GM23338 (cell line): ENCODE data around the gene CCDC50. TPM values are rescaled to one million over a fixed set of nuclear protein-coding genes. Genes with fewer than 3 reads are reported as not detected.

ENCODE experiments used
- ATAC-seq: fragments of 200-7000 bp; cut with Tn5 transposase; 3 replicates; pipeline ENCODE4 v1.9.1; 2020
- DNase-seq: peaks from one replicate; pipeline ENCODE4 v3.0.0-alpha.2; 2015; ENCODE audit warnings: low spot score
- H2AFZ ChIP-seq: fragments of 200-600 bp; sonication (generic); 2 replicates; pipeline ENCODE4 v1.8.0; 2016; ENCODE audit warnings: antibody characterized with exemption, mild to moderate bottlenecking, moderate library complexity
- H3F3A ChIP-seq: fragments of 200-600 bp; sonication (generic); replicated peaks from 2 replicates; pipeline ENCODE4 v1.8.0; 2017; ENCODE audit warnings: antibody characterized with exemption, mixed run types, low read depth
- H3K27ac ChIP-seq: fragments of 200-600 bp; sonication (generic); 2 replicates; pipeline ENCODE4 v1.6.1; 2016; ENCODE audit warnings: low read depth
- H3K27me3 ChIP-seq: fragments of 200-600 bp; sonication (generic); 2 replicates; pipeline ENCODE4 v1.8.0; 2016; ENCODE audit warnings: mild to moderate bottlenecking, mixed run types, moderate library complexity; ENCODE audit not compliant: insufficient read depth
- H3K36me3 ChIP-seq: fragments of 200-600 bp; sonication (generic); 2 replicates; pipeline ENCODE4 v1.8.0; 2016; ENCODE audit warnings: mild to moderate bottlenecking; ENCODE audit not compliant: insufficient read depth
- H3K4me1 ChIP-seq: fragments of 200-600 bp; sonication (generic); 2 replicates; pipeline ENCODE4 v1.8.0; 2016; ENCODE audit warnings: mild to moderate bottlenecking, moderate library complexity; ENCODE audit not compliant: insufficient read depth
- H3K4me2 ChIP-seq: fragments of 200-600 bp; sonication (generic); 2 replicates; pipeline ENCODE4 v1.7.1; 2017; ENCODE audit warnings: mixed run types
- H3K4me3 ChIP-seq: fragments of 200-600 bp; sonication (generic); 2 replicates; pipeline ENCODE4 v1.6.1; 2016; ENCODE audit warnings: mixed run types
- H3K79me2 ChIP-seq: fragments of 200-600 bp; sonication (generic); replicated peaks from 2 replicates; pipeline ENCODE4 v1.8.0; 2017; ENCODE audit warnings: mild to moderate bottlenecking; ENCODE audit not compliant: insufficient read depth
- H3K9me2 ChIP-seq: fragments of 200-600 bp; sonication (generic); 2 replicates; pipeline ENCODE4 v1.8.0; 2017; ENCODE audit not compliant: insufficient read depth
- H4K20me1 ChIP-seq: fragments of 200-600 bp; sonication (generic); replicated peaks from 2 replicates; pipeline ENCODE4 v1.8.0; 2017; ENCODE audit warnings: mild to moderate bottlenecking; ENCODE audit not compliant: insufficient read depth
- H3K27ac Mint-ChIP-seq: 2 replicates; pipeline ENCODE4 v1.8.0; 2020; ENCODE audit warnings: inconsistent platforms, mild to moderate bottlenecking, moderate library complexity, mixed read lengths
- H3K27me3 Mint-ChIP-seq: 3 replicates; pipeline ENCODE4 v1.8.0; 2022; ENCODE audit warnings: low read depth, mild to moderate bottlenecking, moderate library complexity, mixed read lengths, inconsistent platforms; ENCODE audit not compliant: insufficient read depth, poor library complexity
- H3K36me3 Mint-ChIP-seq: 3 replicates; pipeline ENCODE4 v1.8.0; 2021; ENCODE audit warnings: low read depth, mild to moderate bottlenecking, inconsistent platforms, moderate library complexity, mixed read lengths
- H3K4me1 Mint-ChIP-seq: 3 replicates; pipeline ENCODE4 v1.8.0; 2020; ENCODE audit warnings: mild to moderate bottlenecking, inconsistent platforms, mixed read lengths
- H3K4me3 Mint-ChIP-seq: 3 replicates; pipeline ENCODE4 v1.8.0; 2021; ENCODE audit warnings: moderate library complexity, mild to moderate bottlenecking, inconsistent platforms, mixed read lengths
- H3K9me3 Mint-ChIP-seq: 3 replicates; pipeline ENCODE4 v1.8.0; 2020; ENCODE audit warnings: moderate library complexity, mild to moderate bottlenecking, inconsistent platforms, mixed read lengths
- CREB1 ChIP-seq: fragments of 250-450 bp; sonication (Bioruptor Pico); IDR thresholded peaks from 2 replicates; pipeline ENCODE4 v1.5.0; 2020; ENCODE audit warnings: low read depth, mild to moderate bottlenecking, moderate library complexity
- CTCF ChIP-seq, 2 experiments: fragments of 200-600 bp in 1 of 2; sonication (generic) in 1 of 2; conservative IDR thresholded peaks; 2 replicates each; pipeline versions ENCODE4 v1.5.1 to v1.6.1; 2016 to 2017; ENCODE audit warnings: antibody characterized with exemption in 2 of 2, low read depth in 2 of 2, mild to moderate bottlenecking in 2 of 2, moderate library complexity in 1 of 2
- ETS1 ChIP-seq: IDR thresholded peaks from 2 replicates; pipeline ENCODE4 v1.6.1; 2016; ENCODE audit warnings: antibody characterized with exemption
- EZH2phosphoT487 ChIP-seq: fragments of 200-600 bp; sonication (generic); IDR thresholded peaks from one replicate; pipeline ENCODE4 v1.8.1; 2018; ENCODE audit warnings: antibody characterized with exemption; ENCODE audit not compliant: unreplicated experiment
- JUNB ChIP-seq: IDR thresholded peaks from one replicate; pipeline ENCODE4 v1.6.1; 2016; ENCODE audit warnings: antibody characterized with exemption; ENCODE audit not compliant: unreplicated experiment
- NANOG ChIP-seq: IDR thresholded peaks from 2 replicates; pipeline ENCODE4 v1.6.1; 2016; ENCODE audit warnings: antibody characterized with exemption, borderline replicate concordance
- POLR2AphosphoS5 ChIP-seq: IDR thresholded peaks from 2 replicates; pipeline ENCODE4 v1.6.1; 2016; ENCODE audit warnings: antibody characterized with exemption, low read depth
- REST ChIP-seq: IDR thresholded peaks from one replicate; pipeline ENCODE4 v1.6.1; 2018; ENCODE audit warnings: antibody characterized with exemption; ENCODE audit not compliant: unreplicated experiment
- STAT1 ChIP-seq: IDR thresholded peaks from one replicate; pipeline ENCODE4 v1.6.1; 2016; ENCODE audit warnings: antibody characterized with exemption; ENCODE audit not compliant: unreplicated experiment
- ZNF462 ChIP-seq: fragments of 250-450 bp; sonication (Bioruptor Pico); IDR thresholded peaks from 2 replicates; pipeline ENCODE4 v1.5.0; 2020; ENCODE audit warnings: mild to moderate bottlenecking, moderate library complexity
- polyA plus RNA-seq: library from polyadenylated mRNA; unstranded; fragments of >200 nt; fragmentation: Nextera tagmentation; extraction: Ambion mirVana; gene quantifications from 2 replicates; pipeline ENCODE4 v1.2.1, GENCODE V29; 2016
- total RNA-seq: library from RNA; depleted of rRNA; stranded (reverse); fragments of >200 nt; shearing (Covaris generic); gene quantifications from 2 replicates; pipeline ENCODE4 v1.2.3, GENCODE V29; 2014

Gene CCDC50
- total and polyA plus RNA-seq, 2 experiments from 2014 or later: 22.4 to 25.4 TPM

GRCh38 chr3:191363221-191363620 lies 34.0 kb downstream of the CCDC50 start (continued):
- no peak for TF ChIP-seq ZNF462 (CRISPR knock-in tag)
- TF ChIP-seq NANOG: no peak
- no peak for TF ChIP-seq STAT1
- no peak for TF ChIP-seq JUNB
- no peak for TF ChIP-seq POLR2AphosphoS5
- no peak for TF ChIP-seq CREB1 (CRISPR knock-in tag)

- ATAC-seq: no peak
- Histone ChIP-seq H3K4me1 (peaks cover 60% of the 10 kb centered on the region), H4K20me1 (no peaks in the 10 kb centered on the region), H3K9me2 (no peaks in the 10 kb centered on the region), H3K79me2 (no peaks in the 10 kb centered on the region), H3K27ac (peak overlapping the region; percentile 10; the same call in 1 of the 2 replicates), H3K4me2 (peak overlapping the region; percentile 11; the same call in 1 of the 2 replicates), H3F3A (no peaks in the 10 kb centered on the region), H3K27me3 (no peaks in the 10 kb centered on the region), H2AFZ (no peak overlapping the region), H3K36me3 (no peaks in the 10 kb centered on the region), H3K4me3 (no peak overlapping the region)
- Mint-ChIP-seq H3K36me3 (peaks cover 11% of the 10 kb centered on the region; the same call in 2 of the 3 replicates), H3K4me3 (no peak overlapping the region), H3K27me3 (no peaks in the 10 kb centered on the region), H3K27ac (peak overlapping the region; percentile 90), H3K4me1 (peaks cover 70% of the 10 kb centered on the region), H3K9me3 (no peaks in the 10 kb centered on the region)
- DNase-seq: no peak
- no peak for TF ChIP-seq ETS1
- TF ChIP-seq CREB1 (CRISPR knock-in tag): no peak
- no peak for TF ChIP-seq EZH2phosphoT487
- no peak for TF ChIP-seq REST
- TF ChIP-seq POLR2AphosphoS5: no peak
- TF ChIP-seq CTCF (conservative IDR thresholded peaks at IDR 0.05; ENCODE audit: low read depth in 2 of 2): no peak
Observed at GRCh38 chr3:191366675-191367074, 37.5 kb downstream of the CCDC50 start.
